ENCODE results near the gene GALNT6.
A peak's percentile ranks its signal among the peaks of the same experiment; 100 is the strongest.

The GALNT6 gene

GRCh38 chr12:51399891-51400290 is 8.7 kb upstream of the GALNT6 start:
- Histone ChIP-seq H3K9ac (ENCODE audit: low read length) (no peak overlapping the region), H4K20me1 (ENCODE audit: insufficient read depth, low read length) (no peaks in the 10 kb centered on the region), H2AFZ (ENCODE audit: low read depth, low read length) (no peak overlapping the region), H3K4me3 (ENCODE audit: low read length) (no peak overlapping the region), H3K36me3 (replicated peaks; ENCODE audit: low read depth, low read length) (no peaks in the 10 kb centered on the region), H3K4me1 (ENCODE audit: low read length) (peaks cover 61% of the 10 kb centered on the region), H3K79me2 (ENCODE audit: low read length) (no peaks in the 10 kb centered on the region), H3K9me3 (ENCODE audit: insufficient read depth, low read length) (no peaks in the 10 kb centered on the region), H3K27me3 (ENCODE audit: low read depth, low read length) (no peaks in the 10 kb centered on the region), H3K27ac (ENCODE audit: low read length) (no peak overlapping the region), H3K4me2 (ENCODE audit: low read length) (no peak overlapping the region)
- TF ChIP-seq EZH2phosphoT487 (IDR thresholded peaks at IDR 0.05; ENCODE audit: low read depth) = no peak
- TF ChIP-seq CTCF (IDR thresholded peaks at IDR 0.05; ENCODE audit: low read depth, low read length) = no peak

GRCh38 chr12:51397670-51398069 is 6.5 kb upstream of the GALNT6 start:
- Histone ChIP-seq H2AFZ (ENCODE audit: low read depth, low read length) (no peak overlapping the region), H3K27ac (ENCODE audit: low read length) (peak overlapping the region; percentile 65), H3K27me3 (ENCODE audit: low read depth, low read length) (no peaks in the 10 kb centered on the region), H3K36me3 (replicated peaks; ENCODE audit: low read depth, low read length) (no peaks in the 10 kb centered on the region), H4K20me1 (ENCODE audit: insufficient read depth, low read length) (no peaks in the 10 kb centered on the region), H3K9ac (ENCODE audit: low read length) (peak overlapping the region; percentile 48), H3K4me3 (ENCODE audit: low read length) (peak overlapping the region; percentile 23; the same call in 1 of the 2 replicates), H3K79me2 (ENCODE audit: low read length) (peaks cover 17% of the 10 kb centered on the region), H3K4me1 (ENCODE audit: low read length) (peaks cover 69% of the 10 kb centered on the region), H3K4me2 (ENCODE audit: low read length) (peak overlapping the region; percentile 53), H3K9me3 (ENCODE audit: insufficient read depth, low read length) (no peaks in the 10 kb centered on the region)
- TF ChIP-seq EZH2phosphoT487 (IDR thresholded peaks at IDR 0.05; ENCODE audit: low read depth) (no peak), CTCF (IDR thresholded peaks at IDR 0.05; ENCODE audit: low read depth, low read length) (no peak)

- TF ChIP-seq CTCF (IDR thresholded peaks at IDR 0.05; ENCODE audit: low read depth, low read length) (no peak), EZH2phosphoT487 (IDR thresholded peaks at IDR 0.05; ENCODE audit: low read depth) (no peak)
- H3K9ac ChIP-seq (ENCODE audit: low read length) = peak overlapping the region; percentile 88
- H3K4me3 ChIP-seq (ENCODE audit: low read length) = peak overlapping the region; percentile 80
- no peaks in the 10 kb centered on the region for H3K9me3 ChIP-seq (ENCODE audit: insufficient read depth, low read length)
- peaks cover 67% of the 10 kb centered on the region for H3K4me1 ChIP-seq (ENCODE audit: low read length)
- peak overlapping the region; percentile 96 for H3K27ac ChIP-seq (ENCODE audit: low read length)
- H3K79me2 ChIP-seq (ENCODE audit: low read length) = peaks cover 23% of the 10 kb centered on the region
- H3K4me2 ChIP-seq (ENCODE audit: low read length) = peak overlapping the region; percentile 82
- no peaks in the 10 kb centered on the region for H4K20me1 ChIP-seq (ENCODE audit: insufficient read depth, low read length)
- no peaks in the 10 kb centered on the region for H3K36me3 ChIP-seq (replicated peaks; ENCODE audit: low read depth, low read length)
- no peaks in the 10 kb centered on the region for H3K27me3 ChIP-seq (ENCODE audit: low read depth, low read length)
- peak overlapping the region; percentile 5; the same call in 1 of the 2 replicates for H2AFZ ChIP-seq (ENCODE audit: low read depth, low read length)
Observed at GRCh38 chr12:51395283-51396230, 4.4 kb upstream of the GALNT6 start.

All from OCI-LY3 (cell line).